ENCODE measurements around the gene SERBP1.

SERBP1 gene

DNA sequence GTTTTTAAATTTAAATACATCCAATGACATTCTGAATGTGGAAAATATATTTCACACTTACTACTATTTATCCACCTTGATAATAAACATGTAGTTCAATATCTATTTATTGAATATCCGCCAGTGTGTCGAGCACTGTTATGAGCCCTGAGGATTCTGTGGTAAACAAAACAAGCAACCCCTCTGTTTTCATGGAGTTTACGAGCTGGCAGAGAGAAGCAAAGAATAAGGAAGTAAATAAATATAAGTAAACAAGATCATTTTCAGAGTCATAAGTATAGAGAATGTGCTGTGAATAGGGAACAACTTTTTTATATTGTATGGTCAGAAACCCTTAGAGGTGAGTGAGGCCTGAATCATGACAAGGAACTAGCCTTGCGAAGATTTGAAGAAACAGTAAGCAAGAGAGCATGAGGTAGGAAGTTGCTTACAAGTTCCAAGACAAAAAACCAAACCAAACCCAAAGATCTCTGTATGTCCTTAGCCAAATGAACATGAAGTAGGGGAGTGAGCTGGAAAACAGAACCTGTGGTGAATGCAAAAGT lies 6.4 kb upstream of the SERBP1 start:
- DNase-seq (ENCODE audit: low spot score) (no peak), ATAC-seq (ENCODE audit: low read depth) (no peak)
- no peaks in the 10 kb centered on the region for H3K27me3 ChIP-seq (ENCODE audit: insufficient read depth, poor library complexity, severe bottlenecking)
- TF ChIP-seq, protein P1, sequence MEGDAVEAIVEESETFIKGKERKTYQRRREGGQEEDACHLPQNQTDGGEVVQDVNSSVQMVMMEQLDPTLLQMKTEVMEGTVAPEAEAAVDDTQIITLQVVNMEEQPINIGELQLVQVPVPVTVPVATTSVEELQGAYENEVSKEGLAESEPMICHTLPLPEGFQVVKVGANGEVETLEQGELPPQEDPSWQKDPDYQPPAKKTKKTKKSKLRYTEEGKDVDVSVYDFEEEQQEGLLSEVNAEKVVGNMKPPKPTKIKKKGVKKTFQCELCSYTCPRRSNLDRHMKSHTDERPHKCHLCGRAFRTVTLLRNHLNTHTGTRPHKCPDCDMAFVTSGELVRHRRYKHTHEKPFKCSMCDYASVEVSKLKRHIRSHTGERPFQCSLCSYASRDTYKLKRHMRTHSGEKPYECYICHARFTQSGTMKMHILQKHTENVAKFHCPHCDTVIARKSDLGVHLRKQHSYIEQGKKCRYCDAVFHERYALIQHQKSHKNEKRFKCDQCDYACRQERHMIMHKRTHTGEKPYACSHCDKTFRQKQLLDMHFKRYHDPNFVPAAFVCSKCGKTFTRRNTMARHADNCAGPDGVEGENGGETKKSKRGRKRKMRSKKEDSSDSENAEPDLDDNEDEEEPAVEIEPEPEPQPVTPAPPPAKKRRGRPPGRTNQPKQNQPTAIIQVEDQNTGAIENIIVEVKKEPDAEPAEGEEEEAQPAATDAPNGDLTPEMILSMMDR (IDR thresholded peaks at IDR 0.05; ENCODE audit: poor library complexity, severe bottlenecking): no peak
- H3K4me3 ChIP-seq (ENCODE audit: severe bottlenecking): no peak overlapping the region
- no peaks in the 10 kb centered on the region for H3K36me3 ChIP-seq (ENCODE audit: low read depth)
- H3K9me3 ChIP-seq (ENCODE audit: severe bottlenecking): no peaks in the 10 kb centered on the region
- H3K27ac ChIP-seq (ENCODE audit: poor library complexity, severe bottlenecking): no peak overlapping the region
- peaks cover 3% of the 10 kb centered on the region for H3K4me1 ChIP-seq (ENCODE audit: insufficient read depth, poor library complexity, severe bottlenecking)

DNA sequence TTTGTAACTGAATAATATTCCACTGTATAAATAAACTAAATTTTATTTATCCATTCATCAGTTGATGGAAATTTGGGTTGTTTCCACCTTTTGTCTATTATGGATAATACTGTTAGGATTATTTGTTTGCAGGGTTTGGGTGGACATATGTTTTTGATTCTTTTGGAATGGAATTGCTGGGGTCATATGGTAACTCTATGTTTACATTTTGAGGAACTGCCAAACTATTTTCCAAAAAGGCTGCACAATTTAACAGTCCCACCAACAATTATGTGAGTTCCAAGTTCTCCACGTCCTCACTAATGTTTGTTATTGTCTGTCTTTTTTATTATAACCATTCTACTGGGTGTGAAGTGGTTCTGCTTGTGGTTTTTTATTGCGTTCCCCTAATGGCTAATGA lies 4.3 kb upstream of the SERBP1 start:
- peaks cover 7% of the 10 kb centered on the region for H3K4me1 ChIP-seq (ENCODE audit: insufficient read depth, poor library complexity, severe bottlenecking)
- no peaks in the 10 kb centered on the region for H3K27me3 ChIP-seq (ENCODE audit: insufficient read depth, poor library complexity, severe bottlenecking)
- H3K4me3 ChIP-seq (ENCODE audit: severe bottlenecking): no peak overlapping the region
- ATAC-seq (ENCODE audit: low read depth): no peak
- no peak overlapping the region for H3K27ac ChIP-seq (ENCODE audit: poor library complexity, severe bottlenecking)
- no peaks in the 10 kb centered on the region for H3K9me3 ChIP-seq (ENCODE audit: severe bottlenecking)
- H3K36me3 ChIP-seq (ENCODE audit: low read depth): peaks cover 4% of the 10 kb centered on the region
- TF ChIP-seq, protein P1 (IDR thresholded peaks at IDR 0.05; ENCODE audit: poor library complexity, severe bottlenecking): no peak
- no peak for DNase-seq (ENCODE audit: low spot score)

DNA sequence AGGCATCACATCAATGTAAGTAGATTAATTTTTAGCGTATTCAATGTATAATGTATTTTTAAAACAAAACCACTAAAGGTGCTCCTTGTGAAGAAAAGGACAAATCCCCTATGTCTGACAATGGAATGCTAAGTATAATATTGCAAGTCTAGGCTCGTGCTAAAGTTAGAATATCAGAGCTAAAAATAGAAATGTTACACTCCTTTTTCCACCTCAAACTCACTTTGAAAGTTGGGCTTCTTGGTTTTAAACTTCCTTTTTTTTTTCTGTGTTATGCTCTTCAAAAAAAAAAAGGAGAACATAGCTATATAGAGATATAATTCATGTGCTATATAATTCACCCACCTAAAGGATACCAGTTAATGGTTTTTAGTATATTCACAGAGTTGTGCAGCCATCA lies 3.6 kb upstream of the SERBP1 start:
- ATAC-seq (ENCODE audit: low read depth): no peak
- DNase-seq (ENCODE audit: low spot score): no peak
- H3K4me3 ChIP-seq (ENCODE audit: severe bottlenecking): no peak overlapping the region

DNA sequence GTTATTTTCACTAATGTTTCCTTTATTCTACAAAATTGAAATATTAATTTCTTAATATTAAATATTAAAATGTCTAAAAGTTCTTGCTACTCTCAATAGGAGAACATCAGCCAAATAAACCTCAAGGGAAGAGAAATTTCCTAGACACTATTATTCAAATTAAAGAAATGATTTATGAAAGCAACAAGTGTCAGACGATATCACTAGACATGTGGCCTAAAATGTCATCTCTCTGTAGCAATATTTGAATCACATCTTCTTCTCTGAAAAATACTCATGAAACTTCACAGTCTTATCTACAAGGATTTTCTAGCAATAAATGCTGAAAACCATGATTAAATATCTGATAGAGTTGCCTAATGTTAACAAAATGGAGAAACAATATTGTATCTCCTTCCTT lies 2.5 kb upstream of the SERBP1 start:
- H3K4me1 ChIP-seq (ENCODE audit: insufficient read depth, poor library complexity, severe bottlenecking): peaks cover 7% of the 10 kb centered on the region
- TF ChIP-seq, protein P1 (IDR thresholded peaks at IDR 0.05; ENCODE audit: poor library complexity, severe bottlenecking): no peak
- no peak overlapping the region for H3K4me3 ChIP-seq (ENCODE audit: severe bottlenecking)
- H3K27ac ChIP-seq (ENCODE audit: poor library complexity, severe bottlenecking): no peak overlapping the region
- no peaks in the 10 kb centered on the region for H3K9me3 ChIP-seq (ENCODE audit: severe bottlenecking)
- DNase-seq (ENCODE audit: low spot score) (no peak), ATAC-seq (ENCODE audit: low read depth) (no peak)
- no peaks in the 10 kb centered on the region for H3K27me3 ChIP-seq (ENCODE audit: insufficient read depth, poor library complexity, severe bottlenecking)
- H3K36me3 ChIP-seq (ENCODE audit: low read depth): peaks cover 21% of the 10 kb centered on the region

More for the DNA sequence above, 3.6 kb upstream of the SERBP1 start:
- Histone ChIP-seq H3K9me3 (ENCODE audit: severe bottlenecking) (no peaks in the 10 kb centered on the region), H3K27ac (ENCODE audit: poor library complexity, severe bottlenecking) (no peak overlapping the region), H3K27me3 (ENCODE audit: insufficient read depth, poor library complexity, severe bottlenecking) (no peaks in the 10 kb centered on the region), H3K4me1 (ENCODE audit: insufficient read depth, poor library complexity, severe bottlenecking) (peaks cover 7% of the 10 kb centered on the region), H3K36me3 (ENCODE audit: low read depth) (peaks cover 10% of the 10 kb centered on the region)
- TF ChIP-seq, protein P1 (IDR thresholded peaks at IDR 0.05; ENCODE audit: poor library complexity, severe bottlenecking): no peak

DNA sequence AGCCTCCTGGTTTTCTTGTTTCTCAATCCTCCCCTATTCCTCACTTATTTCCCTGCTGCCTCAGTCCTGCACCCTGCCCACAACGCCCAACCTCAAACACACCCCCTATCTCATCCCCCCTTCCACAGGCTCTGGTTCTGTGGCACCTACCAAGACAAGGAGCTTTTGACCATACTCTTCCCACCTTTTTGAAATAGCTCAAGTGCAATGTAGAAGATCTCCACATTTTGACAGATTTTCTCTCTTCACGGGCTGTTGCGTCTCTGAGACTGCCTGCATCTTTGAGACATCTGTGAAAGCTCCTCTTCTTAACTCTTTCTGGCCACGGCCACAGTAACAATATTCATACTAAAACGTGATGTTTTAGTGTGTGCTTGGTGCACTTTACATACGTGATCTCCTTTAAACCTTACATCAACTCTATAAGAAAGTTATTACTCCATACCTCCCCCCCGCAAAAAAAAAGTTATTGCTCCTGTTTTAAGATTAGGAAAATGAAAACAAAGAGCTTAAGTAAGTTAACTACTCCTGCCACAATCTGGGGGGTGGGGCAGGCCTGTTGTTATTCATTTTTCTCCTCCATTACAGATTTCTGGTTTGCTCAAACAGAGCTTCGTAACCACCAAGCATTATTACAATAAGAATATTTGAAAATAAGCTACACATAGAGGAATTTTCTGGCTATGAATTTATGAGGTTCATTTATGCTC lies 1.8 kb upstream of the SERBP1 start:
- H3K27me3 ChIP-seq (ENCODE audit: insufficient read depth, poor library complexity, severe bottlenecking): no peaks in the 10 kb centered on the region
- DNase-seq (ENCODE audit: low spot score): no peak
- TF ChIP-seq, protein P1 (IDR thresholded peaks at IDR 0.05; ENCODE audit: poor library complexity, severe bottlenecking): no peak
- peaks cover 7% of the 10 kb centered on the region for H3K4me1 ChIP-seq (ENCODE audit: insufficient read depth, poor library complexity, severe bottlenecking)
- ATAC-seq (ENCODE audit: low read depth): no peak
- no peaks in the 10 kb centered on the region for H3K9me3 ChIP-seq (ENCODE audit: severe bottlenecking)
- no peak overlapping the region for H3K4me3 ChIP-seq (ENCODE audit: severe bottlenecking)
- H3K27ac ChIP-seq (ENCODE audit: poor library complexity, severe bottlenecking): no peak overlapping the region
- peaks cover 29% of the 10 kb centered on the region for H3K36me3 ChIP-seq (ENCODE audit: low read depth)
